ENCODE measurements around the gene RYR2. TPM values are rescaled to one million over a fixed set of nuclear protein-coding genes. Genes with fewer than 3 reads are reported as not detected.

Gene RYR2
- total RNA-seq, 1 experiment from 2014 or later, result 3.4 TPM

- no peaks in the 10 kb centered on the region; a peak in 2 of 5 replicates for H3K9me3 Mint-ChIP-seq
- H3T11ph ChIP-seq (ENCODE audit: low read length), result no peak overlapping the region
- no peak overlapping the region for H3K27ac ChIP-seq (ENCODE audit: insufficient read length, low read depth, low read length)
- no peak overlapping the region; a peak in 2 of 7 replicates for H3K27ac Mint-ChIP-seq
- peak overlapping the region in 1 of 2 experiments; percentile 18; a peak in 3 of 5 replicates for H3K4me3 Mint-ChIP-seq
- H3K9ac ChIP-seq (ENCODE audit: extremely low read depth, insufficient read length, low read length), result no peak overlapping the region
- H2AFZ ChIP-seq (ENCODE audit: low read length), result no peak overlapping the region
- no peak overlapping the region for H3K18ac ChIP-seq (ENCODE audit: insufficient read length, low read depth, low read length)
- H3K14ac ChIP-seq (ENCODE audit: insufficient read depth, low read length), result no peak overlapping the region
- no peak overlapping the region for H2BK20ac ChIP-seq (ENCODE audit: low read depth, low read length, poor library complexity, severe bottlenecking)
- H2BK12ac ChIP-seq (ENCODE audit: insufficient read length, low read depth, low read length), result no peak overlapping the region
- no CpG with 5 or more reads among the region's 3 CpGs for WGBS (ENCODE audit: extremely low coverage, insufficient read length, low lambda C conversion rate)
- H4K91ac ChIP-seq (ENCODE audit: insufficient read length, low read depth, low read length), result no peak overlapping the region
- peaks cover 18% of the 10 kb centered on the region; the same call in 1 of the 2 replicates for H3K27me3 ChIP-seq (ENCODE audit: insufficient read depth, low read length)
- H3K79me2 ChIP-seq (ENCODE audit: insufficient read depth, low read length), result no peaks in the 10 kb centered on the region; the same call in 1 of the 2 replicates
- peak; percentile 56 for TF ChIP-seq CTCF (conservative IDR thresholded peaks at IDR 0.05)
- H3K27me3 Mint-ChIP-seq (ENCODE audit: low read depth), result peaks cover 37% of the 10 kb centered on the region
- peaks cover 31 to 34% of the 10 kb centered on the region in 2 experiments for H3K4me1 Mint-ChIP-seq
- peaks cover 9% of the 10 kb centered on the region; the same call in 1 of the 2 replicates for H3K4me1 ChIP-seq (ENCODE audit: insufficient read depth, low read length)
- no peak for DNase-seq
- H3K9me3 ChIP-seq (ENCODE audit: control insufficient read depth, low read depth, low read length), result no peaks in the 10 kb centered on the region
- no peak overlapping the region for H3K56ac ChIP-seq (ENCODE audit: insufficient read length, low read depth, low read length)
- no peak overlapping the region for H3K4ac ChIP-seq (ENCODE audit: low read depth, low read length)
- no peak overlapping the region for H4K8ac ChIP-seq (replicated peaks; ENCODE audit: insufficient read length, low read depth, low read length)
- peaks cover 0 to 7% (median 4%) of the 10 kb centered on the region in 3 experiments; a peak in 1 of 7 replicates for H3K36me3 Mint-ChIP-seq (ENCODE audit: insufficient read depth in 1 of 3, low read depth in 3 of 3)
- H2BK5ac ChIP-seq (ENCODE audit: insufficient read length, low read length), result no peak overlapping the region
- no peak overlapping the region for H2BK120ac ChIP-seq (ENCODE audit: low read depth, low read length, poor library complexity, severe bottlenecking)
- H3K79me1 ChIP-seq (ENCODE audit: insufficient read depth, low read depth, low read length, poor library complexity, severe bottlenecking), result no peaks in the 10 kb centered on the region
- no peak overlapping the region for H4K5ac ChIP-seq (ENCODE audit: insufficient read length, low read depth, low read length)
- peak overlapping the region; percentile 28 for H3K4me2 ChIP-seq (ENCODE audit: insufficient read depth, insufficient read length, low read length)
- no peak overlapping the region for H2BK15ac ChIP-seq (ENCODE audit: low read depth, low read length)
- no peaks in the 10 kb centered on the region for H4K20me1 ChIP-seq (ENCODE audit: control insufficient read depth, insufficient read depth, insufficient read length)
- H3K23me2 ChIP-seq (ENCODE audit: insufficient read length, low read depth, low read length, poor library complexity, severe bottlenecking), result peaks cover 16% of the 10 kb centered on the region
- no peak overlapping the region for H3K23ac ChIP-seq (ENCODE audit: insufficient read length, low read depth, low read length)
- H2AK5ac ChIP-seq (ENCODE audit: insufficient read length, low read length), result no peak overlapping the region
Observed at GRCh38 chr1:237045278-237046016, 3.5 kb downstream of the RYR2 start.
